HG03354 (cell line): ENCODE data around the gene SEL1L2.

Source experiments
- ATAC-seq: cut with Tn5 transposase; IDR thresholded peaks from one replicate; pipeline ENCODE4 v1.9.1; 2021; ENCODE audit warnings: mild to moderate bottlenecking; ENCODE audit not compliant: unreplicated experiment, poor library complexity, severe bottlenecking

SEL1L2 gene

DNA sequence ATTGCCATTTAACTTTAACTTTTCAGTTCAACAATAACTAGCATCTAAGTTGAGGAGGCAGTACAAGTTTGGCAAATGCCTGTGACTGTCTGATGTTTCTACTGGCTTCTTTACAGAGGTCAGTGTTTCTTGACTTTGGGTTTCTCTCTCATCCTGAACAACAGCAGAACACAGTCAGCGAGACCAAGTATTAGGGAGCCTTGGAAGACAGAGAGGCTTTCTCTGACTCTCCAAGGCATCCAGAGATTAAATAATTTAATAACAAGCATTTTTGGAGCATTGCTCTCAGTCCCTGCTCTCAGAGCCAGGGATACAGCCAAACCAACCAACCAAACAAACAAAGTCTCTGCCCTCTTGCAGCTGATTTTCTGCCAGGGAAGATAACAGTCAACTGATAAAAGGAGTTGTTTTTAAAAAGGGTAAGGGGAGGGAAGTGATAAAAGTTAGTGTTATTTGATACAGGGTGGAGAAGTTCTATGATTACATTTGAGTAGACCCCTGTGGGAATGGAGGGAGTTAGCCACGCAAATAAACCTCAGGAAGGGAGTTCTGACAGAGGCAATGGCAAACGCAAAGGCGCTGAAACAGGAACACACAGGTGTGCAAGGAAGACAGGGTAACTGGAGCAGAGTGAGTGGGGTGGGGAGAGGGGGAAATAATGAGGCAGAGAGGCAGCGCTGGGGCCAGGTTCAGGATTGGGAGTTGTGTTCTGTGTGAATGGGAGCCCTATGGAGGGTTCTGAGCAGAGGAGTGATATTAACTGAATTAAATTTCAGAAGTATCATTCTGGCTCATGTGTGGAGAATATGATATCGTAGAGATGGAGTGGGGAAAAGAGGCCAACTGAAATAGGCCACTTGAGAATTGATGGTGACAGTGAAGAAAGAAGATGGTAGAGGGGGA, 55.2 kb downstream of the SEL1L2 start:
- ATAC-seq: no peak

DNA sequence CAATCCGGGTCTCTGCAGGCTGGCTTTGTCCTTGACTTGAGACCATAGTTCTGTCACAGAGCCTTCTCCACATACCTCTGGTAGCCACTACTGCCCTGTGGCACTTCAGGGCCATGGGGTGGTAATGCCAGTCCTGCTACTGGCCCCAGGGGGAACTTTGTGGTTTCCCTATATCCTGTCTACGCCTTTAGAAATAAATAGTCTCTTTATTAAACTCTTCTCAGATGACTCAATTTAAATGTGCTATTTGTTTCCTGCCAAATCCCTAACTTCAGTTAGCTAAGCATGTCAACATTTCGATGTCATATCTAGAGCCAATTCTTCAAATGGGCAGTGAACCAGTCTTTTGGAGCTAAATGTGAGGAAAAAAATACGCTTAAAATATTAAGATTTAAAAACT, 60.1 kb downstream of the SEL1L2 start:
- ATAC-seq: peak; percentile 58

DNA sequence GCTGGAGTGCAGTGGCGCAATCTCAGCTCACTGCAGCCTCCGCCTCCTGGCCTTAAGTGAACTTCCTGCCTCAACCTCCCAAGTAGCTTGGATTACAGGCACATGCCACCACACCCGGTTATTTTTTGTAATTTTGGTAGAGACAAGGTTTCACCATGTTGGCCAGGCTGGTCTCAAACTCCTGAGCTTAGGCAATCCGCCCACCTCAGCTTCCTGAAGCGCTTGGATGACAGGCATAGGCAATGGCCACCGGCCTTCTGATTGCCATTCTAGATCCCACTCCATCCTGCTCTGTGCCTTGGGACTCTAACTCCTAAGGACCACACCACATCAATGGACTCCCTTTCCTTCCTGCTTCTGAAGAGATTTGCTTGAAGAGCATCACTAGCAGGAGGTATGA, 60.6 kb downstream of the SEL1L2 start:
- peak; percentile 27 for ATAC-seq

DNA sequence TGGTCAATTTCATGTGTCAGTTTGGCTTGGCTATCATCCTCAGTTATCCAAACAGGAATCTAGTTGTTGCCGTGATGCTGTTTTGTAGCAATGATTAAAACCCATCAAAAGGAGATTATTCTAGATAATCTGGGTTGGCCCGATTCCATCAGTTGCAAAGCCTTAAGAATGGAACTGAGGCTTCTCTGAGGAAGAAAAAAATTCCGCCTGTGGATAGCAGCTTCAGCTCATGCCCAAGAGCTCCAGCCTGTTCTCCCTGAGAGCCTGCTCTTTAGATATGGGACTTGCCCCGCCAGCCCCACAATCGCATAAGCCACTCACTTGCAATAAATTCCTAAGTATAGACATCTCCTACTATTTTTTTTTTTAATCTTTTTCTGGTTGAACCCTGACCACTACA, 61.5 kb downstream of the SEL1L2 start:
- ATAC-seq: no peak

DNA sequence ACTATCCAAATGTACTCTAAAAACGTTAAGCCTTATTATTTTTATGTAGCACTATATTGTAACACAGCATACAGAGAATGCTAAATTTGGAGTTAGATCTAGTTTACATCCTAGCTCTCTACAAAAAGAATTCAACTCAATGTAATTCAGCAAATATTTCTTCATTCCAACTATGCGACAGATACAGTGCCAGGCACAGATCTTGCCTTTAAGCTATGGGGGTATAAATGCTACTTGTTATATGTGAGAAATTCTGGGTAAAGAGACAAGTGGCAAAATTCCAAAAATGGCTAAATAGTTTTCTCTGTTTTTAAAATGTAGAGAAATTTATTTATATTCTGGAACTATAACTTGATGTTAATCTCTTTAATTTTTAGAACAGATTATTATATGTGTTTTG, 63.2 kb downstream of the SEL1L2 start:
- no peak for ATAC-seq

DNA sequence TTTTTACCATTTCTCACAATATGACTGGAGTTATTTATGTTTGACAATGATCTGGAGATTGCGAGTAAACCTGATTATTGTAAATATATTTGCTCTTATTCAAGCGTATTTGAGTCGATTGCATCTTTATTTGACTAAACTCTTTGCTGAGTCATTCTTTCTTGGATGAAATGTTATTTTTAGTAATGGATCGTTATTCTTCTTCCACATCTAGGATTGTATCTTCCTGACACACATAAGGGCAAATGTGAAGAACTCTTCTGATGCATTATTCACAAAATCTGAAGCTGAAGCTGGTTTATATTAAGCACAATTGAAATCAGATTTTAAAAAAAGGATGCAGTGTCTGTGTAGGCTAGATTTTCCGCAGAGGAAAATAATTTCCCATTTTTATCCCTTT, 68.2 kb downstream of the SEL1L2 start:
- ATAC-seq: no peak

DNA sequence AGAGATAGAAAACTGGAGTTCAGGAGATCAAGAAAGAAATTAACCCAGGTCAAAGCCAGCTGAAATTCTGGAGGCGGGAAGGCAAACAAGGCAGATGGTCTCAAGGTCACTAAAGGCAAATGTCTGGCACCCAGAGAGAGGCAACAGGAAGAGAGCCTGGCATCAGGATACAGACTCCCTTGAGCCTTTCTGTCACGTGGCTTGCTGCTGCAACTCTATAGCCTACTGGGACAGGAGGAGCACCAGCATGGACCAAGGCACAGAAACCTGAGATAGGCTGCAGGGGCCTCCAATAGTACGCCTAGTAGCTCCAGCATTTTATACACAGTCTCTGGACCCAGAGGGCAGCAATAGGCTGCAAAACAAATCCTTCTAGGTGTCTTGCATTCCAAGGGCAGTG, 75.1 kb downstream of the SEL1L2 start:
- no peak for ATAC-seq

DNA sequence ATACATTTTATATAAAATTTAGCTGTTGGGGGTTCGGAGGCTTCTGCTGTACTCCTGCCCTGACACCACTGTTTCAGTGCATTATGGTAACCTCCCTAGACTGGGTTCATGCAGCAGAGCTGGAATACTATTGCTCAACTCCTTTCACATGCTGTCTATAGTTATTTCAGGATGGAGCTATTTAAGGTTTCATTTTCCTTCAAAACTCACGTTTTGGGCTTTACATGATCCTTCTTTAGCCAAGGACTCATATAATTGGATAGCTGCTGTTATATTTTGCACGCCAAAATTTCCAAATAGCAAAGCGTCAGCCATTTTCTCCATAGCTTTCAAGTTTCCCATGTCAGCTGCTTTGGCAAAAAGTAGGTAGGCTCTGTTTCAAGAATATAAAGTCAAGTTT, 76.8 kb downstream of the SEL1L2 start:
- no peak for ATAC-seq

DNA sequence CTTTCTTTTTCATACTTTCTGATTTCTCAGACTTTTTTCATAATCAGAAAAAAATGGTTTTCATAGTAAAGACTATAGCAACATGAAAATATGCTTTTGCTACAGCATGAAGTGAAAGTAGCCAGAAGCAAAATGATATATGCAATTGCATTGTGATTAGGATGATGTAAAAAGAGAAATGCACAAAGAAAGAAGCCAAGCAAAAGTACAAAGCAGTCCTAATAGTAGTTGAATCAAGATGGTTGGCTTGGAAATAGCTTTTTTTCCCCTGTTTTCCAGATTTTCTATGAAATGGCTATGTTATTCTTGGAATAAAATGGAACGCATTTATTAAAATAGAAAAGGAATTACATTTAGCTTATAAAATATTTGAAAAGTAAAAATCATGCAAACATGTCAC, 77.3 kb downstream of the SEL1L2 start:
- ATAC-seq: no peak

DNA sequence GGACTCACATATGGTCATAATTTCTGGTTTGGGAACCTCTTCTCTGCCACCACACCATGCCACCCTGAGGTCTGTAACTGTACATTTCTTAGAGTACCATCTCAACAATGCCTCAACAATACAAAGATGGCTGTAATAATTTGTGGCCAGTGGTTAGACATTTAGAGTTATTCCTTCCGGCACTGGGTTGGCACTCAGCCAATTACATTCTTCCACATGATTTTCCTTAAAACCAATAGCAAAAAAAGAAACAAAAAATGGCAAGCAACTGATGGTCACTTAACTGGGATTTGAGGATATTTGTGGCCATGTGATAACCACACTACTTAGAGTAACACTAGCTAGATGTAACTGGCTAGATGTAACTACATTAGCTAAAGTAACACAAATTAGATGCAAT, 79.9 kb downstream of the SEL1L2 start:
- ATAC-seq: no peak

DNA sequence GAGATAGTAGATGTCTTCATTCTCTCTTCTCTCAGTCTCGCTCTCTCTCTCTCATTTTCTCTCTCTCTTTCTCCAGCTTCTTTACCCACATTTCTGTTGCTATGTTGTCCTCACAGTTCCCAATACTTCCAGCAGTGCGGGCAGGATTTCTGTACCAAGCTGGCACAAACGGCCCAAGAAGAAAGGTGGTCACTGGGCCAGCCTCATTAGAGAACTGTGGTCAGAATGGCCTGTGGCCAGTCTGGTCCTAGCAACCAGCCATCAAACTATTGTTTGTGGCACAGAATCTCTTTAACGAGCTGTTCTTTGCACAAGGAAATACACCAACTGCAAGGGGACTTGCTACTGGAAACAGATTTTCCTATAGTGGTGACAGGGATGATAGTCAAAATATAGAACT, 81.3 kb downstream of the SEL1L2 start:
- ATAC-seq: no peak

DNA sequence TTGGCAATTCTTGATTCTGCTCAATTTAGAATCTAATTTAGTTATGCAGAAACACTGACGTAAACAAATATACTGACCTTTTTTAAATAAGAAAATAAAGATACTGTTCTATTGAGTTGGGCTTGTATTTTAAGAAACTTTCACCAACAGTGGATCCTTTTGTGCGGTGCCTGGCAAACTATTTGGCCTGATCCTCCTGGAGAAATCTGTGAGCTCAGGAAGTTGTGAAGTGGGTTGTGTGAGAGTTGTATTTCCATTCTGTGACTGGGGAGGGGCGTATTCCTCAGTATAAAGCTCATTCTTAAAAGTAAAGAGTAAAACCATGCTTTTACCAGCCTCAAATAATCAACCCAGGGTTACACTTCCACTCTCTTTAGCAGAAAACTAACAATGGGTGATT, 85.6 kb downstream of the SEL1L2 start:
- ATAC-seq: no peak

DNA sequence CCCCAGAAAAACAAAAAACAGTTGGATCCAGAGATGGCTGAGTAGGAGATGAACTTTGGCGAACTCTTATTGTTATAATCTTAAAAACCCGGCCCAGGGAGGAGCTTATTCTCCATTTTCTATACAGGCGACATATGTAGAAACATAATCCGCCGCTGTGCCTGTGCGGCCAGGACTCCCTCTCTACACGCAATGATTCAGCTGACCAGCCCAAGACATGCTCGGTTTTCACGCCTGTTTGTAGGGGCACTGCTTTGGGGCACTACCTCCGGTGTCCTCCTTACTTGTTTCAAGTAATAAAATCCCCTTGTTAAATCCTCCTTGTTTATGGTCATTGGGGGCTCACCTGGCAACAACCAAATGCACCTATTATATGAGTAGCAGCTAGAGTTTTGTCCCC, 89.9 kb downstream of the SEL1L2 start:
- ATAC-seq: no peak

DNA sequence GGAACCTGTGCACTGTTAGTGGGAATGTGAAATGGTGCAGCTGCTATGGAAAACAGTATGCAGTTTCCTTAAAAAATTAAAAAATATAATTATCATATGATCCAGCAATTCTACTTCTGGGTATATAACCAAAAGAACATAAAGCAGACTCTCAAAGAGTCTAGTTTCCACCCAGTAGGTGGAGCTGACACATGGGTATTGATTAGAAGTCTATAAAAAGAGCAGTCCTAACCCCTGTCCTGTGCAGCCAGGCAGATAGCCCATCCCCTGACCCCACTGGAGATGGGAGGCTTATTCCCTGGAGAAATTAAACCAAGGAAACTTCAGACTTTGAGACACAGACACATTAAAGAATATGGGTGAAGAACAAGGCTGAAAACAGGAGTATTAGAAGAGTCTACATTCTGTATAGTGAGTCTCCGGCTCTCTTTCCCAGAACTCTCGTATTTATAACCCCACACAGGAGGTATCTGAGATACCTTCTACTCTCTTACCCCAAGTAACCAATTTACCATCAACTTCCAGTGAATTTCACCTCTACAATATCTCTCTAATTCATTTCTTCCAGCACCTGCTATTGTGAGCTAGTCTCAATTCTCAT, 92.3 kb downstream of the SEL1L2 start:
- no peak for ATAC-seq

DNA sequence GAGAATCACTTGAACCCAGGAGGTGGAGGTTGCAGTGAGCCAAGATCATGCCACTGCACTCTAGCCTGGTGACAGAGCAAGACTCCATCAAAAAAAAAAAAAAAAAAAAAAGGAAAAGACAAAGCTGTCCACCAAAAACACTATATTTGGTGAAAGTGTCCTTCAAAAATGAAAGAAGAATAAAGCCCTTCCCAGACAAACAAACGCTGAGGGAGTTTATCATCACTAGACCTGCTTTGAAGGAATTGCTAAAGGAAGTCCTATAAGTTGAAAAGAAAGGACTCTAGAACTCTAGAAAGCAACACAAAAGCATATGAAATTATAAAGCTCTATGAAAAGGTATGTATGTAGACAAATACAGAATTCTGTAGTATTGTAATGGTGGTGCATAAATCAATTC, 98.8 kb downstream of the SEL1L2 start:
- ATAC-seq: no peak

DNA sequence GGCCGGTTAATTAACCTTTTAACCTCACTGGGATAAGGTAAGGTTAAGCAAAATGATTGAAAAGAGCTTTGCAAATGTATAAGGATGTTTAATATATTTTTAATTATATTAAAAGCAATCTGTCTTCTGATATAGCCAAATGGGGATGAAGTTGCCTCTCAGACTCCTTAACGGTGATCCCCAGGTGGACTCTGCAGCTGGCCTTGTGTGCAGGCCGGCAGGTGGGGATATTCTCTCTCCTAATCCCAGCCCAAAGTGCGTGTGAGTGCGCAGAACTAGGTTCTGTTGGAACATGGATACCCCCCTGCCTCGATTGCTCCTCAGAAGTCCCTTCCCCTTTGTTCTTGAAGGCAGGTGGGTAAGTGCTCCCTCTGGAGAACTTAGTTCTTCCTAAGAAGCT, 105.6 kb downstream of the SEL1L2 start:
- no peak for ATAC-seq

DNA sequence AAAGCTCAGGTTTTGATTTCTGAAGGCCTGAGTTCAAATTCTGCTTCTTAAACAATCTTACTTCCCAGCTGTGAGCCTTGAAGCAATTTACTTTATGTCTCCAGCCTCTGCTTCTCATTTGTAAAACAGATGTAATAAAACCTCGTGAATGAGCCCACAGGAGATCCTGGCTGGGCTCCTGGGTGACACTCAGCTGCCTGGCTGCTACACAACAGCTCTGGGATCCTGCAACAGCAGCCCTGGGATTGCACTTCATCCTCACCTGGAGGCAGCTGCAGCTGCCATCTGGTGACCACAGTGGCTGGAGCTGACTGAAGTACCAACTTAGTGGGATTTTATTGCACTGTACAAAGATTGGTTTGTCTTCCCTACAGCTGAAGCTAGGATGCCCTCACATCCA, 107.0 kb downstream of the SEL1L2 start:
- no peak for ATAC-seq

DNA sequence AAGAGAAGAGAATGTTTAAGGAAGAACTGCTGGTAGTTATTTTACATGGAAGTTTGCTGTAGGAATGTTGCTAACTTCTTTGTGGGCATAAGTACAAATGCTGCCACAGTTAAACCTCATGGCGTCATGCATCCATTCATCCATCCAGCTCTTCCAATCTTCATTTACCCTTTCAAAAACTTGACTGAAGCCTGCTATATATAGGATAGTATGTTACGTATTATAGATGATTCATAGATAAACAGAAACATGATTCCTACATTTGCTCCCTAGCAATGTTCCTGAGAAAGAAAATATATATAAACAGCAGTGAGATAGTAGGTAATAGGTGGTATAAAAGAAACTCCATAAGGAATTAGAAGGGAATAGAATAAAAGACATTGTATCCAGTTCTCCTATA, 111.8 kb downstream of the SEL1L2 start:
- ATAC-seq: no peak

DNA sequence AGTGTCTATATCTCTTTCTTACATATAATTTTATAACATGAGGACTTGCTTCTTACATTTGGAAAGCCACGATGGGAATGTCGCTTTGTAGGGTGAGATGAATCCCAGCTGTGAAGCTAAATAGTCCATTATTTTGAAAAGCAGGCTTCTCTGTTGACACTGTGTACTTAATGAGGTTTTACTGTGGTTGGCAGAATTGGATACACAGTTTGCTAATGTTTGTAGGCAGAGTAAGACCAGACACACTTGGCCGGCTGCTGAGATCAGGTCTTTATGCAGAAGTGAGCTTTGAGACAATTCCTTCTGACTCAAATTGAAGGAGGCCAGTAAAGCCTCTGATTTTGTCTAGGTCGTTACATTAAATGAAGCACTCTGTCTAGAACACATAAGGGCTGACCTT, 112.6 kb downstream of the SEL1L2 start:
- ATAC-seq: no peak

DNA sequence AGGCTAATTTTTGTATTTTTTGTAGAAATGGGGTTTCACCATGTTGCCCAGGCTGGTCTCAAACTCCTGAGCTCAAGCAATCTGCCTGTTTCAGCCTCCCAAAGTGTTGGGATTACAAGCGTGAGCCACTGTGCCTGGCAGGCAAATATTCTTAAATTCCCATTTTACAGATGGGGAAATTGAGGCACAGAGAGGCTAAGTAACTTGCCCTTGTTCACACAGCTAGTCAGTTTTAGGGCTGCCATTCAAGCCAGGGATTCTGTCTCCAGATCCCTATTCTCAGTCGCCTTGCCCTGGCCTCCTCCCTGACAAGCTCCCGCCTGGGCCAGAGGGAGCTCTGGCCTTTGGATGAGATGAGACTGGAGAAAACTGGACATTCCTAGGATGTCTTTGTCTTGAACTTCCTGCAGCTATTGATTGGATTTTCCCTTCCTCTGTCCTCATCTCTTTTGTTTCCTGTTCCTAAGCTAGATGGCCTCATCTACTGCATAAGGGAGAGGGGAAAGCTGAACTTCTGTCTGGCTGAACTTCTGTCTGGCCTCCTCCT, 115.1 kb downstream of the SEL1L2 start:
- ATAC-seq: no peak
